Endodermal cell (in vitro differentiated cells): Measurements from ENCODE around the gene NCAPH2. TPM values are rescaled to one million over a fixed set of nuclear protein-coding genes. Genes with fewer than 3 reads are reported as not detected.

Experiments used
- DNase-seq: peaks from one replicate; pipeline ENCODE4 v3.0.0-alpha.2; 2017
- H3K27ac ChIP-seq: 2 replicates; pipeline ENCODE4 v1.5.1; 2013; ENCODE audit warnings: mild to moderate bottlenecking, low read depth, low read length, moderate library complexity
- H3K27me3 ChIP-seq: 2 replicates; pipeline ENCODE4 v1.6.1; 2013; ENCODE audit warnings: mild to moderate bottlenecking, low read length, moderate library complexity; ENCODE audit not compliant: insufficient read depth, control insufficient read depth, poor library complexity, severe bottlenecking
- H3K36me3 ChIP-seq: 2 replicates; pipeline ENCODE4 v1.7.0; 2013; ENCODE audit warnings: mild to moderate bottlenecking, low read length, moderate library complexity; ENCODE audit not compliant: control insufficient read depth, insufficient read depth
- H3K4me1 ChIP-seq: one replicate; pipeline ENCODE4 v1.7.0; 2013; ENCODE audit warnings: low read length; ENCODE audit not compliant: control insufficient read depth, insufficient read depth
- H3K4me3 ChIP-seq: 2 replicates; pipeline ENCODE4 v1.5.1; 2013; ENCODE audit warnings: mild to moderate bottlenecking, low read length, moderate library complexity
- H3K9ac ChIP-seq: 2 replicates; pipeline ENCODE4 v1.6.1; 2013; ENCODE audit warnings: mild to moderate bottlenecking, low read length, moderate library complexity; ENCODE audit not compliant: poor library complexity, severe bottlenecking; ENCODE audit errors: extremely low read depth
- H3K9me3 ChIP-seq: 2 replicates; pipeline ENCODE4 v1.6.1; 2013; ENCODE audit warnings: mild to moderate bottlenecking, low read length, moderate library complexity; ENCODE audit not compliant: control insufficient read depth
- H3K27ac Mint-ChIP-seq: 2 replicates; pipeline ENCODE4 v1.8.0; 2020; ENCODE audit warnings: mixed read lengths
- H3K27me3 Mint-ChIP-seq: 2 replicates; pipeline ENCODE4 v1.8.0; 2021; ENCODE audit warnings: mild to moderate bottlenecking, mixed read lengths; ENCODE audit not compliant: insufficient read depth
- H3K36me3 Mint-ChIP-seq: 2 replicates; pipeline ENCODE4 v1.8.0; 2020; ENCODE audit warnings: low read depth, mixed read lengths
- H3K4me1 Mint-ChIP-seq: 2 replicates; pipeline ENCODE4 v1.8.0; 2020; ENCODE audit warnings: mixed read lengths
- H3K4me3 Mint-ChIP-seq: 2 replicates; pipeline ENCODE4 v1.8.0; 2020; ENCODE audit warnings: mild to moderate bottlenecking, moderate library complexity, mixed read lengths
- H3K9me3 Mint-ChIP-seq: 2 replicates; pipeline ENCODE4 v1.8.0; 2020; ENCODE audit warnings: mild to moderate bottlenecking, mixed read lengths
- CTCF ChIP-seq: fragments of 200-600 bp; sonication (generic); conservative IDR thresholded peaks from 2 replicates; pipeline ENCODE4 v1.5.0; 2021; ENCODE audit warnings: antibody characterized with exemption, mild to moderate bottlenecking
- WGBS, 2 experiments: methylation state at CpG; one replicate each; pipeline versions ENCODE4 v1.1.5 to v1.1.7; 2013; ENCODE audit warnings: missing lambda C conversion rate in 2 of 2, mixed read lengths in 1 of 2; ENCODE audit not compliant: insufficient coverage in 1 of 2, insufficient read length in 1 of 2; 5-methylcytosine and 5-hydroxymethylcytosine counted together
- total RNA-seq, 2 donors: library from RNA; stranded (reverse); fragmentation: NEBNext Ultra II Directional in 1 of 2; extraction: Animal tissue kit (Norgen Biotek cat#: 25700) in 1 of 2; gene quantifications; 2 replicates in 1 of 2; 3 replicates in 1 of 2; pipeline ENCODE4 v1.2.1, GENCODE V29; 2021

The NCAPH2 gene
- total RNA-seq, 2 donors from 2014 or later: 63.3 to 73.1 TPM

GRCh38 chr22:50553310-50553709 lies 45.3 kb downstream of the NCAPH2 start:
- no peaks in the 10 kb centered on the region for H3K9me3 ChIP-seq
- no peak overlapping the region for H3K4me3 ChIP-seq
- Mint-ChIP-seq H3K4me3 (no peak overlapping the region), H3K36me3 (no peaks in the 10 kb centered on the region), H3K4me1 (peaks cover 3% of the 10 kb centered on the region), H3K27ac (no peak overlapping the region), H3K27me3 (peaks cover 5% of the 10 kb centered on the region), H3K9me3 (no peaks in the 10 kb centered on the region)
- H3K4me1 ChIP-seq: no peaks in the 10 kb centered on the region
- peaks cover under 1% of the 10 kb centered on the region for H3K27me3 ChIP-seq
- H3K9ac ChIP-seq: no peak overlapping the region
- H3K27ac ChIP-seq: no peak overlapping the region
- TF ChIP-seq CTCF: no peak
- no peak for DNase-seq
- H3K36me3 ChIP-seq: no peaks in the 10 kb centered on the region
- 88 to 95% methylated on average over 8 of the region's 8 CpGs for WGBS, 2 experiments

- Mint-ChIP-seq H3K27me3 (peaks cover 37% of the 10 kb centered on the region), H3K4me3 (no peak overlapping the region), H3K4me1 (peaks cover 3% of the 10 kb centered on the region), H3K9me3 (no peaks in the 10 kb centered on the region), H3K36me3 (no peaks in the 10 kb centered on the region), H3K27ac (no peak overlapping the region)
- no peak for DNase-seq
- Histone ChIP-seq H3K4me1 (no peaks in the 10 kb centered on the region), H3K9me3 (no peaks in the 10 kb centered on the region), H3K36me3 (no peaks in the 10 kb centered on the region), H3K9ac (no peak overlapping the region), H3K27ac (no peak overlapping the region), H3K27me3 (peaks cover 18% of the 10 kb centered on the region), H3K4me3 (no peak overlapping the region)
- no peak for TF ChIP-seq CTCF
- 90 to 99% methylated on average over 1 to 4 of the region's 5 CpGs for WGBS, 2 experiments
Measured at GRCh38 chr22:50556703-50557102, 48.7 kb downstream of the NCAPH2 start.

GRCh38 chr22:50560034-50560433 lies 52.0 kb downstream of the NCAPH2 start:
- Mint-ChIP-seq H3K9me3 (no peaks in the 10 kb centered on the region), H3K27ac (no peak overlapping the region), H3K4me1 (peaks cover 9% of the 10 kb centered on the region), H3K36me3 (no peaks in the 10 kb centered on the region), H3K27me3 (peaks cover 51% of the 10 kb centered on the region), H3K4me3 (no peak overlapping the region)
- TF ChIP-seq CTCF: no peak
- Histone ChIP-seq H3K4me1 (no peaks in the 10 kb centered on the region), H3K27ac (no peak overlapping the region), H3K4me3 (no peak overlapping the region), H3K27me3 (peaks cover 34% of the 10 kb centered on the region), H3K9ac (no peak overlapping the region), H3K9me3 (no peaks in the 10 kb centered on the region), H3K36me3 (no peaks in the 10 kb centered on the region)
- 84 to 86% methylated on average over 3 of the region's 3 CpGs for WGBS, 2 experiments
- DNase-seq: no peak
